Ascending aorta (tissue), 2 donors: ENCODE data around the gene NUP214. TPM values are rescaled to one million over a fixed set of nuclear protein-coding genes. Genes with fewer than 3 reads are reported as not detected.

ENCODE experiments used
- DNase-seq, 2 donors: peaks; one replicate each; pipeline ENCODE4 v3.0.0-alpha.2; 2019; ENCODE audit warnings: low spot score in 2 of 2
- H3K27ac ChIP-seq, 2 donors: fragments of 200-600 bp; sonication (generic); one replicate each; pipeline ENCODE4 v1.5.1; 2016 to 2017; ENCODE audit warnings: mild to moderate bottlenecking in 1 of 2
- H3K27me3 ChIP-seq: fragments of 200-600 bp; sonication (generic); one replicate; pipeline ENCODE4 v1.5.1; 2017
- H3K36me3 ChIP-seq, 2 donors: fragments of 200-600 bp; sonication (generic); one replicate each; pipeline ENCODE4 v1.5.1; 2016
- H3K4me1 ChIP-seq, 2 donors: fragments of 200-600 bp; sonication (generic); one replicate each; pipeline ENCODE4 v1.5.1; 2016 to 2017; ENCODE audit warnings: mild to moderate bottlenecking in 1 of 2
- H3K4me3 ChIP-seq, 2 donors: fragments of 200-600 bp; sonication (generic); one replicate each; pipeline ENCODE4 v1.5.1; 2016 to 2017; ENCODE audit warnings: mild to moderate bottlenecking in 1 of 2
- H3K9me3 ChIP-seq, 2 donors: fragments of 200-600 bp; sonication (generic); one replicate each; pipeline ENCODE4 v1.5.1; 2016
- intact Hi-C: fragments of 100-400 bp; cut with DNase I; formaldehyde crosslinking; loops from one replicate; pipeline ENCODE4 v1.15.1; 2023
- total RNA-seq: library from RNA; depleted of rRNA; stranded (reverse); fragments of >200 nt; gene quantifications from one replicate; pipeline ENCODE4 v1.1.0, GENCODE V29; 2016
- TF ChIP-seq, protein P1 (sequence below), 3 experiments: fragments of 200-600 bp in 2 of 3; fragments of 450-650 bp in 1 of 3; sonication (generic) in 2 of 3; IDR thresholded peaks; one replicate each; pipeline ENCODE4 v1.5.1; 2016 to 2019; ENCODE audit warnings: antibody characterized with exemption in 3 of 3, mild to moderate bottlenecking in 1 of 3, moderate library complexity in 1 of 3

Gene NUP214
- total RNA-seq, 1 donor from 2014 or later = 234 TPM

DNA sequence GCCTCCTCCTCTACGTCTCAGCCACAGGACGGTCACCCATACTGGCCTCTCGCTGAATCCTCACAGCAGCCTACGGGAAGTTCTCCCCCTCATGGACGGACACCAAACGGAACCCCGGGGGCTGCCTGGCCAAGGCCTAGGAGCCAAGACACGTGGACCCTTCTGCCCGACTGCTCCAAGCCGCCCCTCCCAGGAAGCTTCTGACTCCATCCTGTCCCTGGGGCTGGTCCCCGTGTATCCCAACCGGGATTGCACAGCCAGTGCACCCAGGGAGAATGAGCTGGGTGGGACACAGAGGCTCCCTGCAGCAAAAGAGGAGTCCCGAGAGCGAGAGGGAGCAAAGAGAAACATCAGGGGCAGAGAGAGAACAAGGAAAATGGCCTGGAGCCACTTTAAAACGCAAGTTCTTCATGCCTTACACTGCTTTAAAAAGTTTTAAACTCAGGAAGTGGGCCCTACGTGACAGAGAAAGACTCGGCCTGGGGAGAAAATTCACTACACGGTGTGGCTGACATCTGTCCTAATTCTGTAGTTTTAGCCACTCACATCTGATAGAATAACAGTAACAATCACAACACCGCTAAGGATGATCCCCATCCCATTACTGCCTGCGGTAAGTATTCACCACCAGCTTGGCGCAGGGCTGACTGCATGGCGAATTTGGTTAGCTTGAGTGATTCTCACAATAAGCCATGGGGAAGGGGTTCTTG is 147.9 kb downstream of the NUP214 start:
- intact Hi-C loops = no loop called here
- Histone ChIP-seq H3K27me3 (no peaks in the 10 kb centered on the region), H3K27ac (peak overlapping the region; percentile 3 to 45), H3K9me3 (no peaks in the 10 kb centered on the region), H3K4me1 (peaks cover 2 to 7% of the 10 kb centered on the region in 2 donors), H3K36me3 (no peaks in the 10 kb centered on the region), H3K4me3 (peak overlapping the region in 1 of 2 donors; percentile 98)
- no peak for DNase-seq
- TF ChIP-seq, protein P1, sequence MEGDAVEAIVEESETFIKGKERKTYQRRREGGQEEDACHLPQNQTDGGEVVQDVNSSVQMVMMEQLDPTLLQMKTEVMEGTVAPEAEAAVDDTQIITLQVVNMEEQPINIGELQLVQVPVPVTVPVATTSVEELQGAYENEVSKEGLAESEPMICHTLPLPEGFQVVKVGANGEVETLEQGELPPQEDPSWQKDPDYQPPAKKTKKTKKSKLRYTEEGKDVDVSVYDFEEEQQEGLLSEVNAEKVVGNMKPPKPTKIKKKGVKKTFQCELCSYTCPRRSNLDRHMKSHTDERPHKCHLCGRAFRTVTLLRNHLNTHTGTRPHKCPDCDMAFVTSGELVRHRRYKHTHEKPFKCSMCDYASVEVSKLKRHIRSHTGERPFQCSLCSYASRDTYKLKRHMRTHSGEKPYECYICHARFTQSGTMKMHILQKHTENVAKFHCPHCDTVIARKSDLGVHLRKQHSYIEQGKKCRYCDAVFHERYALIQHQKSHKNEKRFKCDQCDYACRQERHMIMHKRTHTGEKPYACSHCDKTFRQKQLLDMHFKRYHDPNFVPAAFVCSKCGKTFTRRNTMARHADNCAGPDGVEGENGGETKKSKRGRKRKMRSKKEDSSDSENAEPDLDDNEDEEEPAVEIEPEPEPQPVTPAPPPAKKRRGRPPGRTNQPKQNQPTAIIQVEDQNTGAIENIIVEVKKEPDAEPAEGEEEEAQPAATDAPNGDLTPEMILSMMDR (IDR thresholded peaks at IDR 0.05) = no peak

DNA sequence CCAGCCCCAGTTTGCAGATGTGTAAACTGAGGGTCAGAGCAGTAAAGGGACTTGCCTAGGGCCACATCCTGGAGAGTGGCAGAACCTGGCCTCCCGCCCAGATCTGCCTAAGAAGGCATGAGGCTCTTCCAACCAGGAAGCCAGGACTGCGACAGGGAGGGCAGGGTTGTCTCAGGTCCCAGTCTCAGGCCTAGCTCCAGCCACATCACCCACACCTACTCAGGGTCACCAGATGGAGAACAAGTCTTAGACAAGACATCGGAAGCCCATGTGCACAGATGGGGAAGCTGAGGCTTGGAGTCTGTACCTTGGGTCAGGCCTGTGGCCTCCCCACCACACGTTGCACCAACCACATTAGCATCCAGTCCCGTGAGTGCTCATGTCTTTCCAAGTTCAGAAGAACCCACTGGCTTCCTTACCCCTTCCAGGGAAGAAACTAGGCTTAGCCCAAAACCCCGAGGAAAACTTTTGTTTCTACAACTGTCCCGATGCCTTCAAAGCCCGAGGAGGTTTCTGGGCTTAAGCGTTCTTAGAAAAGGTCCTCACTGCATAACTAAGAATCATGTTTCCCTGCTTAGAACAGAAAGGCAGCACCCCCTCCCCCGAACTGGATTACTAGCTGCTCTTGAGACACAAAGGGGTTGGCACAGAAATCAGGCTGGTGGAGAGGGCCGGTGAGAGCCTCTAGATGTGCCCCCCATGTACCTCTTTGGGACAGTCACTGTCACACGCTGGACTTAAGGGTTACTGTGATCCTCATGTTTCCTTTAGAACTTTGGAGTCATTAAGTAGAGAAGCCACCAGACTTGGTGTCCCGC is 148.7 kb downstream of the NUP214 start:
- H3K4me3 ChIP-seq = peak overlapping the region; percentile 33 to 98
- H3K27ac ChIP-seq = peak overlapping the region; percentile 45 to 71

DNA sequence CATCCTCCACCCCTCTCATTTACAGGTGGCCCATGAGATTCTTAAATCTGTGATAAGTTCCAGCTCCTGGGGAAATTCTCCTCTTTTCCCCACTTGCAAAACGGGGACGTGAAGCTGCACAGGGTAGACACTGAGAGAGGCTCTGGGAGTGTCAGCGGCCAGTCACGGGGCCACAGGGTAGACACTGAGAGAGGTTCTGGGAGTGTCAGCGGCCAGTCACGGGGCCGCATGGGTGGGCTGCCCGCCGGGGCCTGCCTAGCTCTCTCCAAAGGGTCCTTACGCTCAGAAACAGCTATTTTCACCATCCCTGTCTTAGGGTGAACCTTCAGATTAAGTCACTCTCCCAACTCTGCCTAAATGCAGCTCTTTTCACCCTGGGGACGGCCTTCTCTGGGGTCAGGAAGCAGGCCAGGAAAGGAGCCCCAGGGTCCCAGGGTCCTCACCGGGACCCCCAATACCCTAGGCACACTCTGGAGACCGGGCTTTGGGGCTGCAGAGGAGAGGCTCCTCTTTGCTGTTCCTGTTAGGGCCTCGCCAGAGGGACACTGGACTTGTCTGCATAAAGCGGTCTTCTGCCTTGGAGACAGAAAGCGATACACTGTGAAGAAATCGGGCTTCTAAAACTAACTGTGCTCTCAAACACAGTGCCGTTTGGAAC is 149.4 kb downstream of the NUP214 start:
- H3K4me3 ChIP-seq = peak overlapping the region; percentile 33 to 98
- no peaks in the 10 kb centered on the region for H3K9me3 ChIP-seq
- intact Hi-C loops = no loop called here
- H3K27me3 ChIP-seq = no peaks in the 10 kb centered on the region
- H3K36me3 ChIP-seq = no peaks in the 10 kb centered on the region
- peaks cover 2 to 7% of the 10 kb centered on the region in 2 donors for H3K4me1 ChIP-seq
- TF ChIP-seq, protein P1 (IDR thresholded peaks at IDR 0.05) = no peak
- peak overlapping the region; percentile 45 to 71 for H3K27ac ChIP-seq
- no peak for DNase-seq

More for the DNA sequence above, 148.7 kb downstream of the NUP214 start:
- TF ChIP-seq, protein P1 (IDR thresholded peaks at IDR 0.05) = no peak
- intact Hi-C loops = no loop called here
- Histone ChIP-seq H3K36me3 (no peaks in the 10 kb centered on the region), H3K9me3 (no peaks in the 10 kb centered on the region), H3K4me1 (peaks cover 2 to 7% of the 10 kb centered on the region in 2 donors), H3K27me3 (no peaks in the 10 kb centered on the region)
- DNase-seq = no peak

DNA sequence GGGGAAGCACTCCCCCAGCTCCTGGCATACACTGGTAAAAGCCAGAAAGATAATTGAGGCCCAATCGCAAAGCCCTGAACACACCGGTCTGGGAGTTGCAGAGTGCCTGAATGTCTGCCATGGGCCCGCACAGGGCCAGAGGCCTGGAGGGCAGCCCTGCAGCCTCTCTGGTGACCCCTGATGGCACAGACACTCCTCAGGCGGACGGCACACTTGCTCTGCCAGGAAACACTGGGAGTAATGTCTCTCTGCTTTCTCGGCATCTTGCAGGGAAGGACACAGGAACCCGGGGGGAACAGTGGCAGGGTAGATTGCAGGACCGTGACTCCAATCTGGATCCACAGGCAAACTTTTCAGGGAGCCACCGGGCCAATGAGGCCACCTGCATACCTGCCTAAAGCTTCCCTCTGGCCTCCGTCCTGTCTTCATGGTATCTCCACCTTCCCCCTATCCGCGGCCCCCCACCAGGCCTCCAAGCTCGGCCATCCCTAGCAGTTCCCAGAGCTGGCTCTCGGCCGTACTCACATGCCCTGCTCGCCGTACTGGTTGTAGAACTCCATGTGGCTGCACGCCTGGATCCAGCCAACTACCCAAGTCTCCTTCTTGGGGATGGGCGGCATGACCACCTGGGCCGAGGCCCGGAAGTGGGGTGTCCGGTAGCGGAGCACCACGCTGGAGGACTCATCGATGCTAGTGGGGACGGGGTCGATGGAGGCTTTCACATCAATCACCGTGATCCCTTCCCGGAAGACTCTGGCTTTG is 150.1 kb downstream of the NUP214 start:
- Histone ChIP-seq H3K36me3 (no peaks in the 10 kb centered on the region), H3K4me3 (peak overlapping the region in 1 of 2 donors; percentile 98), H3K27ac (peak overlapping the region; percentile 45 to 71), H3K9me3 (no peaks in the 10 kb centered on the region), H3K4me1 (peaks cover 2 to 7% of the 10 kb centered on the region in 2 donors), H3K27me3 (no peaks in the 10 kb centered on the region)
- intact Hi-C loops = no loop called here
- DNase-seq = no peak
- TF ChIP-seq, protein P1 (IDR thresholded peaks at IDR 0.05) = no peak
